ENCODE data around the gene BTN1A1.

DNA sequence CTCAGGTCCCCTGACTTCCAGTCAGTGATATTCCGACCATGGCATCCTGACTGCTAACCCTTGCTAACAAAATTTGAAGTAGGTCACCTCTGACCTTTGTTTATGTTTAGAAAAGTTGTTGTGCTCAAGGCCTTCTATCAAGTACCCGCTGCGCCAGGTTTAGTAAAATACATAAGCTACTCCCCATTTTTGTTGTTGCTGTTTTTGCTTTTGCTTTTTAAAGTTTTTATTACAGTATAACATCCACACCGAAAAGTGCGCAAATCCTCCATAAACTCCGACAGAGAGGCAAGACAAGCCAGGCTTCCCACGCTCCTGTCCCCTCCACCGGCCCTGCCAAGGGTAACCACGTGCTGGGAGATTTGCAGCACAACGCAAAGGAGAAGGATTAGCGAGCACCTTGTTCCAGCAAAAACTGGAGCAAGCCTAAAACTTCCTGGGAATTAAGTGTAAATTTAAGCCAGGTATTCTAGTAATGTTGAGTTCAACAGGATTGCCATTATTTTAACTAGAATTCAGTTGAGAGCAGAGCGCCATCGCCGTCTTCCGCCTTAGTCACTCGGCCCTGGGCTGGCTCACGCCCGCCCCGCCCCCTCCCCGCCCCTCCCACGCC lies 20.2 kb downstream of the BTN1A1 start:
- TF ChIP-seq EZH2phosphoT487 (IDR thresholded peaks at IDR 0.05; ENCODE audit: low read depth) = no peak
- no peak for TF ChIP-seq CTCF (IDR thresholded peaks at IDR 0.05; ENCODE audit: low read depth, low read length)
